ENCODE data around the gene RBL1. TPM values are rescaled to one million over a fixed set of nuclear protein-coding genes. Genes with fewer than 3 reads are reported as not detected.

Gene RBL1, protein sequence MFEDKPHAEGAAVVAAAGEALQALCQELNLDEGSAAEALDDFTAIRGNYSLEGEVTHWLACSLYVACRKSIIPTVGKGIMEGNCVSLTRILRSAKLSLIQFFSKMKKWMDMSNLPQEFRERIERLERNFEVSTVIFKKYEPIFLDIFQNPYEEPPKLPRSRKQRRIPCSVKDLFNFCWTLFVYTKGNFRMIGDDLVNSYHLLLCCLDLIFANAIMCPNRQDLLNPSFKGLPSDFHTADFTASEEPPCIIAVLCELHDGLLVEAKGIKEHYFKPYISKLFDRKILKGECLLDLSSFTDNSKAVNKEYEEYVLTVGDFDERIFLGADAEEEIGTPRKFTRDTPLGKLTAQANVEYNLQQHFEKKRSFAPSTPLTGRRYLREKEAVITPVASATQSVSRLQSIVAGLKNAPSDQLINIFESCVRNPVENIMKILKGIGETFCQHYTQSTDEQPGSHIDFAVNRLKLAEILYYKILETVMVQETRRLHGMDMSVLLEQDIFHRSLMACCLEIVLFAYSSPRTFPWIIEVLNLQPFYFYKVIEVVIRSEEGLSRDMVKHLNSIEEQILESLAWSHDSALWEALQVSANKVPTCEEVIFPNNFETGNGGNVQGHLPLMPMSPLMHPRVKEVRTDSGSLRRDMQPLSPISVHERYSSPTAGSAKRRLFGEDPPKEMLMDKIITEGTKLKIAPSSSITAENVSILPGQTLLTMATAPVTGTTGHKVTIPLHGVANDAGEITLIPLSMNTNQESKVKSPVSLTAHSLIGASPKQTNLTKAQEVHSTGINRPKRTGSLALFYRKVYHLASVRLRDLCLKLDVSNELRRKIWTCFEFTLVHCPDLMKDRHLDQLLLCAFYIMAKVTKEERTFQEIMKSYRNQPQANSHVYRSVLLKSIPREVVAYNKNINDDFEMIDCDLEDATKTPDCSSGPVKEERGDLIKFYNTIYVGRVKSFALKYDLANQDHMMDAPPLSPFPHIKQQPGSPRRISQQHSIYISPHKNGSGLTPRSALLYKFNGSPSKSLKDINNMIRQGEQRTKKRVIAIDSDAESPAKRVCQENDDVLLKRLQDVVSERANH
- 3.6 and 5.8 TPM in 2 replicates for total RNA-seq

DNA sequence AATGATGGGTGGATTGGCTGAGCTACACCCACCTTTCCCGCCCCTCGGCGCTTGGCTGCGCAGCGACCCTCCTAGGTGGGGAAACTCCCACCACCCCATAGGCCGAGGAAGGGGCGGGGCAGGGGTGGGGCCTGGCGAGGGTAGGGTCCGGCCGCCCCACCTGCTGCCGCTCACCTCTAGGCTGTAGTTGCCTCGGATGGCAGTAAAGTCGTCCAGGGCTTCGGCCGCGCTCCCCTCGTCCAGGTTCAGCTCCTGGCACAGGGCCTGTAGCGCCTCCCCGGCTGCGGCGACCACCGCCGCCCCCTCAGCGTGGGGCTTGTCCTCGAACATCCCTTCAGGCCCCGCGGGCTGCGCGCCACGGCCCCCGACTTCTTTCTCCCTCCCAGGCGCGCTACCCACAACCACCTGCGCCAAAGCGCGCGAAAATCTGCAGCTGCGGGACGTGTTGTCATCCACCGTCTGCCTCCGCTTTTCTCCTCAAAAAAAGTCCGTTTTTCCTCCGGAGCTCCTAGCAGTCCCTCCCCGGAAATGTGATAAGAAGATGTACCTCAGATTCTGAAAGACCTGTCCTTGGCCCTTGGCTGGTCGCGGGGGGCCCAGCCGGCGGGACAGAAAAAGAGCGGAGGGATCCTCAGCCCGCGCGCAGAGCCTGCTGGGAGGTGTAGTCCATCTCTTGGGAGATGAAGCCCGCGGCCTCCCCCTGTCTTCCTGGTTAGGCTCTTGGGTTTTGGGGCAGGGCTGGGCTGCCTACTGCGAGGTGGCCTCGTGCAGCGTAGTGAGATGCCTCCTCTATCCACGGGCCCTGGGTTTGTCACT, at the start of gene RBL1:
Gene RBL1, minus strand, starts transcription at position 399 of the 816 bp plus-strand sequence. Its CDS starts 69 bp downstream, at position 330.

DNA sequence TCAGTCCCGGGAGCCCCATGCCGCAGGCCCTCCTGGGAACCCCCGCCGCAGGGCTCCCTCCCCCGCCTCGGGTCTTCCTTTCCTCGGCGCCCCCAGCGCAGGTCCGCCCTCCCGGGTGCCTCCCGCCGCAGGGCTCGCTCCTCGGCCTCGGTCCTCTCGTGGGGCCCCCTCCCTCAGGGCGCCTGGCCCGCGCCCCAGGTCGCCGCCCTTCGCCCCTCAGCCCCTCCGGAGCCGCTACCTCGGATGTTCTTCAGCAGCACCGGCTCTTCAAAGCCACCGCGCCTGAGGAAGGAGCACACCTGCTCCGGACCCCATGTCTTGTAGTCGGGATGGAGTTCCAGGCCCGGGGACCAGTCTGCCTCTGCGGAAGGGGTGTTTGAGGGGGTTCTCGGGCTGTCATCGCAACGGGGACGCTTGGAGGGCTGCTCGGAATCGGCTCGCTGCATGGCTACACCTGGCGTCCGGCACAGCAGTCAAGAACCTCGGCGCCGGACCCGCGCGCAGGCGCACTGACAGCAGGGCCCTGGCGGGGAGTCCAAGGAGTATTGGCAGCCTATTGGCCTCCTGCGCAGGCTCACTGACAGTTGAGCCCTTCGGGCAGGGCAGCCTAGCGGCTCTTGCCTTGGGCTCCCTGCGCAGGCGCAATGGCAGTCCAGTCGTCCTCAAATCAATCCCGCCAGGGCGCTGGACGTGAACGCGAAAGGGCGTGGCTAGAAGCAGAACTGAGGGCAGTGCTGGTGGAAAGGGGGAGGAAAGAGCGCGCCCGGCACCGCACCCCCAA, 144.4 kb downstream of the RBL1 start, which contains the start of gene SAMHD1:
Gene SAMHD1, minus strand, starts transcription at position 511 of the 781 bp plus-strand sequence. Its CDS starts 65 bp downstream, at position 446.

Other genes starting within 250 kb of the RBL1 start
- 0.14 TPM in 1 of 2 replicates, not detected in the other for gene TLDC2, start 219.9 kb downstream of the RBL1 start, total RNA-seq
- 25.1 and 39.1 TPM in 2 replicates for gene SAMHD1, start 144.3 kb downstream of the RBL1 start, total RNA-seq
- gene RPN2, start 83.3 kb upstream of the RBL1 start, total RNA-seq = 306 and 314 TPM in 2 replicates
- gene MROH8, start 83.6 kb upstream of the RBL1 start, total RNA-seq = 1.0 and 1.4 TPM in 2 replicates
- not detected in 2 replicates for gene GHRH, start 165.8 kb upstream of the RBL1 start, total RNA-seq
- gene MANBAL, start 193.7 kb upstream of the RBL1 start, total RNA-seq = 16.6 and 17.8 TPM in 2 replicates

All from smooth muscle cell of bladder (primary cell).